CD14-positive monocyte (primary cell): Measurements from ENCODE around the gene TGM1. TPM values are rescaled to one million over a fixed set of nuclear protein-coding genes. Genes with fewer than 3 reads are reported as not detected.
A peak's percentile ranks its signal among the peaks of the same experiment; 100 is the strongest.

Experiments
- DNase-seq, 3 donors: peaks; one replicate each; pipeline ENCODE4 v3.0.0-alpha.2; 2011 to 2022
- H2AFZ ChIP-seq: 2 replicates; pipeline ENCODE4 v1.6.0; 2012; ENCODE audit warnings: mild to moderate bottlenecking, low read depth, low read length, inconsistent platforms; ENCODE audit not compliant: insufficient read depth, poor library complexity, severe bottlenecking
- H3K27ac ChIP-seq, 2 donors: 1 replicate in 1 of 2; 2 replicates in 1 of 2; pipeline ENCODE4 v1.5.1; 2012 to 2013; ENCODE audit warnings: low read length in 2 of 2, control low read depth in 1 of 2, inconsistent platforms in 1 of 2, low read depth in 1 of 2, mild to moderate bottlenecking in 1 of 2
- H3K27me3 ChIP-seq, 2 donors: one replicate each; pipeline versions ENCODE4 v1.6.0 to v1.6.1; 2011 to 2013; ENCODE audit warnings: low read length in 2 of 2; ENCODE audit not compliant: control insufficient read depth in 2 of 2, insufficient read depth in 2 of 2
- H3K36me3 ChIP-seq, 2 donors: replicated peaks in 1 of 2; 1 replicate in 1 of 2; 2 replicates in 1 of 2; pipeline versions ENCODE4 v1.5.1 to v1.6.1; 2012 to 2013; ENCODE audit warnings: low read length in 2 of 2, control low read depth in 1 of 2, inconsistent platforms in 1 of 2, mild to moderate bottlenecking in 1 of 2; ENCODE audit not compliant: insufficient read depth in 2 of 2, control insufficient read depth in 1 of 2
- H3K4me1 ChIP-seq, 2 donors: 1 replicate in 1 of 2; 2 replicates in 1 of 2; pipeline versions ENCODE4 v1.5.1 to v1.6.1; 2012 to 2013; ENCODE audit warnings: low read length in 2 of 2, control low read depth in 1 of 2, inconsistent platforms in 1 of 2, mild to moderate bottlenecking in 1 of 2, moderate library complexity in 1 of 2; ENCODE audit not compliant: insufficient read depth in 2 of 2, control insufficient read depth in 1 of 2
- H3K4me2 ChIP-seq: replicated peaks from 2 replicates; pipeline ENCODE3; 2012; ENCODE audit warnings: low read length, moderate library complexity, mild to moderate bottlenecking; ENCODE audit not compliant: poor library complexity, severe bottlenecking; ENCODE audit errors: extremely low read depth
- H3K4me3 ChIP-seq, 3 experiments: fragments of 200-600 bp in 1 of 3; sonication (generic) in 1 of 3; replicated peaks in 1 of 3; 1 replicate in 2 of 3; 2 replicates in 1 of 3; pipeline ENCODE4 v1.5.1; 2011 to 2013; ENCODE audit warnings: low read length in 3 of 3, mild to moderate bottlenecking in 3 of 3, control low read depth in 2 of 3, low read depth in 2 of 3, inconsistent platforms in 1 of 3, moderate library complexity in 1 of 3
- H3K79me2 ChIP-seq: 2 replicates; pipeline ENCODE4 v1.6.0; 2012; ENCODE audit warnings: mild to moderate bottlenecking, control low read depth, inconsistent platforms, low read length, moderate library complexity; ENCODE audit not compliant: insufficient read depth
- H3K9ac ChIP-seq: 2 replicates; pipeline ENCODE4 v1.6.0; 2017; ENCODE audit warnings: low read length, mild to moderate bottlenecking; ENCODE audit not compliant: insufficient read depth, poor library complexity, severe bottlenecking
- H3K9me3 ChIP-seq, 2 donors: replicated peaks in 1 of 2; 1 replicate in 1 of 2; 2 replicates in 1 of 2; pipeline versions ENCODE4 v1.5.1 to v1.6.1; 2012 to 2013; ENCODE audit warnings: low read length in 2 of 2, control low read depth in 1 of 2; ENCODE audit not compliant: control insufficient read depth in 1 of 2, insufficient read depth in 1 of 2
- H4K20me1 ChIP-seq: 2 replicates; pipeline ENCODE4 v1.6.0; 2012; ENCODE audit warnings: mild to moderate bottlenecking, low read length, control low read depth, moderate library complexity; ENCODE audit not compliant: insufficient read depth
- H3K27ac Mint-ChIP-seq, 7 donors: one replicate each; pipeline ENCODE4 v1.8.0; 2020; ENCODE audit warnings: mild to moderate bottlenecking in 7 of 7, mixed read lengths in 7 of 7, moderate library complexity in 6 of 7, inconsistent platforms in 2 of 7
- H3K27me3 Mint-ChIP-seq, 3 donors: one replicate each; pipeline ENCODE4 v1.8.0; 2021 to 2022; ENCODE audit warnings: low read depth in 3 of 3, mild to moderate bottlenecking in 3 of 3, mixed read lengths in 3 of 3, moderate library complexity in 3 of 3, inconsistent platforms in 1 of 3
- H3K36me3 Mint-ChIP-seq, 2 donors: one replicate each; pipeline ENCODE4 v1.8.0; 2020; ENCODE audit warnings: mixed read lengths in 2 of 2, inconsistent platforms in 1 of 2, mild to moderate bottlenecking in 1 of 2
- H3K4me1 Mint-ChIP-seq: one replicate; pipeline ENCODE4 v1.8.0; 2020; ENCODE audit warnings: mild to moderate bottlenecking, mixed read lengths
- H3K4me3 Mint-ChIP-seq, 2 donors: one replicate each; pipeline ENCODE4 v1.8.0; 2020; ENCODE audit warnings: mild to moderate bottlenecking in 2 of 2, mixed read lengths in 2 of 2, moderate library complexity in 1 of 2
- H3K9me3 Mint-ChIP-seq, 7 donors: one replicate each; pipeline ENCODE4 v1.8.0; 2020 to 2022; ENCODE audit warnings: mixed read lengths in 7 of 7, mild to moderate bottlenecking in 6 of 7, moderate library complexity in 6 of 7, inconsistent platforms in 2 of 7
- WGBS: methylation state at CpG from one replicate; pipeline ENCODE4 v1.1.5; 2013; ENCODE audit warnings: missing lambda C conversion rate; ENCODE audit not compliant: insufficient coverage; 5-methylcytosine and 5-hydroxymethylcytosine counted together
- intact Hi-C, 2 donors: fragments of 100-400 bp; cut with micrococcal nuclease; formaldehyde crosslinking; loops; one replicate each; pipeline versions ENCODE4 v1.15.0 to v1.15.1; 2023
- polyA plus RNA-seq, 3 donors: library from polyadenylated mRNA; depleted of rRNA in 1 of 3; unstranded in 2 of 3; stranded (reverse) in 1 of 3; fragments of 300-500 nt in 2 of 3; fragments of >200 nt in 1 of 3; fragmentation: Illumina TruSeq in 2 of 3; gene quantifications; 1 replicate in 2 of 3; 2 replicates in 1 of 3; pipeline ENCODE4 v1.2.3, GENCODE V29; 2012 to 2021
- TF ChIP-seq, protein P1 (sequence below): fragments of 200-600 bp; IDR thresholded peaks from one replicate; pipeline ENCODE4 v1.8.0; 2022; ENCODE audit warnings: antibody characterized with exemption, mild to moderate bottlenecking

TGM1 gene
- polyA plus RNA-seq, 3 donors = 7.8 TPM; not detected in 2

GRCh38 chr14:24309538-24310264 is 46.7 kb upstream of the TGM1 start, which contains the start of gene LTB4R2:
Gene LTB4R2 (plus strand): TSS chr14:24310140. CDS start chr14:24310665, 525 bp downstream.
- Mint-ChIP-seq H3K9me3 (peaks cover 0 to 2% (median 0%) of the 10 kb centered on the region in 7 donors), H3K27ac (peak within 1 kb of the TSS; percentile 80 to 98 (median 89)), H3K4me1 (peaks cover 68% of the 10 kb centered on the region), H3K4me3 (peak within 1 kb of the TSS; percentile 81 to 95), H3K36me3 (peaks cover 50 to 56% of the 10 kb centered on the region in 2 donors), H3K27me3 (no peaks in the 10 kb centered on the region)
- Histone ChIP-seq H3K9ac (peak within 1 kb of the TSS; percentile 67), H3K27ac (peak within 1 kb of the TSS; percentile 85 to 89), H3K36me3 (peaks cover 36 to 45% of the 10 kb centered on the region in 2 donors), H3K9me3 (no peaks in the 10 kb centered on the region), H3K27me3 (no peaks in the 10 kb centered on the region), H3K79me2 (peaks cover 83% of the 10 kb centered on the region), H2AFZ (peak within 1 kb of the TSS; percentile 80), H3K4me2 (peak within 1 kb of the TSS; percentile 93), H4K20me1 (peaks cover 57% of the 10 kb centered on the region), H3K4me3 (peak within 1 kb of the TSS; percentile 51 to 84 (median 57)), H3K4me1 (peaks cover 65 to 73% of the 10 kb centered on the region in 2 donors)
- TF ChIP-seq, protein P1, sequence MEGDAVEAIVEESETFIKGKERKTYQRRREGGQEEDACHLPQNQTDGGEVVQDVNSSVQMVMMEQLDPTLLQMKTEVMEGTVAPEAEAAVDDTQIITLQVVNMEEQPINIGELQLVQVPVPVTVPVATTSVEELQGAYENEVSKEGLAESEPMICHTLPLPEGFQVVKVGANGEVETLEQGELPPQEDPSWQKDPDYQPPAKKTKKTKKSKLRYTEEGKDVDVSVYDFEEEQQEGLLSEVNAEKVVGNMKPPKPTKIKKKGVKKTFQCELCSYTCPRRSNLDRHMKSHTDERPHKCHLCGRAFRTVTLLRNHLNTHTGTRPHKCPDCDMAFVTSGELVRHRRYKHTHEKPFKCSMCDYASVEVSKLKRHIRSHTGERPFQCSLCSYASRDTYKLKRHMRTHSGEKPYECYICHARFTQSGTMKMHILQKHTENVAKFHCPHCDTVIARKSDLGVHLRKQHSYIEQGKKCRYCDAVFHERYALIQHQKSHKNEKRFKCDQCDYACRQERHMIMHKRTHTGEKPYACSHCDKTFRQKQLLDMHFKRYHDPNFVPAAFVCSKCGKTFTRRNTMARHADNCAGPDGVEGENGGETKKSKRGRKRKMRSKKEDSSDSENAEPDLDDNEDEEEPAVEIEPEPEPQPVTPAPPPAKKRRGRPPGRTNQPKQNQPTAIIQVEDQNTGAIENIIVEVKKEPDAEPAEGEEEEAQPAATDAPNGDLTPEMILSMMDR = no peak
- intact Hi-C loops = loop anchor here in 1 of 2 donors (5.0 to 10.0 kb wide), 3 partner anchors 32 to 95 kb away; partner anchors contain the start of genes CHMP4A, GMPR2, MDP1 and NEDD8
- no peak for DNase-seq
- WGBS = no CpG with 5 or more reads among the region's 5 CpGs

DNA sequence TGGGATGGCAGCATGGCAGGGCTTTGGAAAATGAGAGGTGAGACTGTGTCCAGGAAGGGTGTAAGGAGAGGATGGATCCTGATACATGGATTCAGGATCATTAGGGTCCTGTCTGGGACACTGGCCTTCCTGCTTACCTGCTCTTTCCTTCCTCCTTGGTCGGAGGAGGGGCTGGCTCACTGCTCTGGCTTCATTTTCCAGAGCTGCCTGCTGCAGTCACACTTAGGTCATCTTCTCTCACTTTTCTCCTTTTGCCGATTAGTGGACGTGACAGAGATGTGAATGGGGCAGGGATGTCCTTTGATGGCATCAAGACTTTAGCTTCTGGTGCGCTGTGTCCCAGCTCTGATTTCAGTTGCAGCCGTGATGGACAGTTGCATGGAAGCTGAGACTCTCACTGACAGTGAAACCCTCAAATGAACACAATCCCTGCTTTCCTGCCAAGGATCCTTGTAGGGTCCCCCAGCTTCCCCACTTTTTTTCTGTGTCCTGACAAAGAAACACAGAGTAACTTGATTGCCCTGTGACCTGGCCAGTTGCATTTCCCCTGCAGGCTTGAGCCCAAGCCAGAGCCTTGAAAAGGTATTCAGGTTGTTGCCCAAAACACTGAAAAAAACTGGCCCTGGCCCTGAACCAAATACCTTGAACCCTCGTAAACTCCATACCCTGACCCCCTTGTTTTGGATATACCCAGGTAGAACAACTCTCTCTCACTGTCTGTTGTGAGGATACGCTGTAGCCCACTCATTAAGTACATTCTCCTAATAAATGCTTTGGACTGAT is 45.6 kb upstream of the TGM1 start:
- peak overlapping the region in 1 of 3 experiments; percentile 84 for H3K4me3 ChIP-seq
- peaks cover 62% of the 10 kb centered on the region for H4K20me1 ChIP-seq
- peak overlapping the region; percentile 9 to 45 for H3K27ac ChIP-seq
- H3K27ac Mint-ChIP-seq = peak overlapping the region in 6 of 7 donors; percentile 32 to 86 (median 68)
- H3K9ac ChIP-seq = no peak overlapping the region
- TF ChIP-seq, protein P1 = peak; percentile 32
- H3K4me1 ChIP-seq = peaks cover 54 to 61% of the 10 kb centered on the region in 2 donors
- peak overlapping the region; percentile 93 for H3K4me2 ChIP-seq
- 87% methylated on average over 3 of the region's 7 CpGs for WGBS
- no peak for DNase-seq
- H3K9me3 Mint-ChIP-seq = peaks cover 0 to 2% (median 0%) of the 10 kb centered on the region in 7 donors
- H3K79me2 ChIP-seq = peaks cover 77% of the 10 kb centered on the region
- H3K4me3 Mint-ChIP-seq = peak overlapping the region; percentile 12 to 59
- H3K27me3 ChIP-seq = no peaks in the 10 kb centered on the region
- no peaks in the 10 kb centered on the region for H3K9me3 ChIP-seq
- intact Hi-C loops = loop anchor here in 1 of 2 donors (10.0 kb wide), 1 partner anchor 94 kb away; the partner anchor contains the start of genes CHMP4A and MDP1
- peaks cover 57 to 68% of the 10 kb centered on the region in 2 donors for H3K36me3 Mint-ChIP-seq
- H3K36me3 ChIP-seq = peaks cover 47 to 57% of the 10 kb centered on the region in 2 donors
- H3K4me1 Mint-ChIP-seq = peaks cover 57% of the 10 kb centered on the region
- H2AFZ ChIP-seq = no peak overlapping the region
- H3K27me3 Mint-ChIP-seq = no peaks in the 10 kb centered on the region
